ENCODE results near the gene TRPM6.
"Not testable (repeated sequence)": the region's sequence is repeated elsewhere in the genome, so short reads cannot be mapped to it uniquely, and the experiment has no call there.

The TRPM6 gene

DNA sequence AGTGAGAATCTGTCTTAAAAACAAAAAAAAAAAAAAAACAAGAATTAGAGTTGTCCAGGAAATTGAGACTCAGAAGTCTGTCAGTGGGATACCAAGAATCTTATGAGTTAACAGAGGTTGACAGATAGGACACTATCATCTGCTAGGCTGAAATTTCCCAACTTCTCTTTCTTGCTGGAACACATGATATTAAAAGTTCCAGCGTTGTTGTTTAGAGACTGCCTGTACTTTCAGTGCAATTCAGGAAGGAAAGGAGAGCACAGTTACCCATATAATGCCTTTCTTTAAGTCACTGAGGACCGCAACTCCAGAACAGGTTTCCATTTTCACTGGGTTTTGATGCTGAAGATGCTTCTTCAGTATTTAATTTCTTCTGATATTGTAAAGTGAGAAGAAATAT lies 13.5 kb downstream of the TRPM6 start:
- Histone ChIP-seq H3K4me1 (no peaks in the 10 kb centered on the region), H3K9me3 (no peaks in the 10 kb centered on the region), H3K27me3 (no peaks in the 10 kb centered on the region; the same call in 1 of the 2 replicates), H3K36me3 (no peaks in the 10 kb centered on the region), H3K4me3 (ENCODE audit: low read depth, low read length) (no peak overlapping the region)
- DNase-seq, result no peak
- TF ChIP-seq, protein P1, sequence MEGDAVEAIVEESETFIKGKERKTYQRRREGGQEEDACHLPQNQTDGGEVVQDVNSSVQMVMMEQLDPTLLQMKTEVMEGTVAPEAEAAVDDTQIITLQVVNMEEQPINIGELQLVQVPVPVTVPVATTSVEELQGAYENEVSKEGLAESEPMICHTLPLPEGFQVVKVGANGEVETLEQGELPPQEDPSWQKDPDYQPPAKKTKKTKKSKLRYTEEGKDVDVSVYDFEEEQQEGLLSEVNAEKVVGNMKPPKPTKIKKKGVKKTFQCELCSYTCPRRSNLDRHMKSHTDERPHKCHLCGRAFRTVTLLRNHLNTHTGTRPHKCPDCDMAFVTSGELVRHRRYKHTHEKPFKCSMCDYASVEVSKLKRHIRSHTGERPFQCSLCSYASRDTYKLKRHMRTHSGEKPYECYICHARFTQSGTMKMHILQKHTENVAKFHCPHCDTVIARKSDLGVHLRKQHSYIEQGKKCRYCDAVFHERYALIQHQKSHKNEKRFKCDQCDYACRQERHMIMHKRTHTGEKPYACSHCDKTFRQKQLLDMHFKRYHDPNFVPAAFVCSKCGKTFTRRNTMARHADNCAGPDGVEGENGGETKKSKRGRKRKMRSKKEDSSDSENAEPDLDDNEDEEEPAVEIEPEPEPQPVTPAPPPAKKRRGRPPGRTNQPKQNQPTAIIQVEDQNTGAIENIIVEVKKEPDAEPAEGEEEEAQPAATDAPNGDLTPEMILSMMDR (IDR thresholded peaks at IDR 0.05; ENCODE audit: low read depth, low read length), result no peak

DNA sequence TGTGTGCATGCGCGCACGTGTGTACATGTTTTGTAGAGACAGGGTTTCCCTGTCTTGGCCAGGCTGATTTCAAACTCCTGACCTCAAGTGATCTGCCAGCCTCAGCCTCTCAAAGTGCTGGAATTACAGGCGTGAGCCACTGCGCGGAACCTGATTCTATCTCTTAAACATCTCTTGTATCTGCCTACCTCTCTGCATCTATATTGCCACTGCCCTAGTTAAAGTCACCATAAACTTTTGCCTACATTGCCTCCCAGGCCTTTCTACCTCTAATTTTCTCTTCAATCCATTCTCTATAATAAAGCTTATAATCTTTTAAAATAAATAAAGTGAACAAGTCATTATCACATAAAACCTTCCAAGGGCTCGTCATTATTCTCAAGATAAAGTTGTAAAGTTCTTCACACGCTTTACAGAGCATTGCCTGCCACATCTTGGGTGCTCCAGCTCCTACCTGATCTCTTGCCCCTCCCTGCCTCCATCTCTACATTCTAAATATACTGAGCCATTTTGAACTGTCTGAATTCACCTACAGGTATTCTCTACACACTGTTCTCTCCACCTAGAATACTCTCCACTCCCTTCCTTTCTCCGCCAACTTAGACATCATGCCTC lies 15.0 kb downstream of the TRPM6 start:
- Histone ChIP-seq H3K4me3 (ENCODE audit: low read depth, low read length) (no peak overlapping the region), H3K27me3 (no peaks in the 10 kb centered on the region; the same call in 1 of the 2 replicates), H3K4me1 (no peaks in the 10 kb centered on the region), H3K36me3 (no peaks in the 10 kb centered on the region), H3K9me3 (no peaks in the 10 kb centered on the region)
- TF ChIP-seq, protein P1 (IDR thresholded peaks at IDR 0.05; ENCODE audit: low read depth, low read length), result no peak
- DNase-seq, result no peak

DNA sequence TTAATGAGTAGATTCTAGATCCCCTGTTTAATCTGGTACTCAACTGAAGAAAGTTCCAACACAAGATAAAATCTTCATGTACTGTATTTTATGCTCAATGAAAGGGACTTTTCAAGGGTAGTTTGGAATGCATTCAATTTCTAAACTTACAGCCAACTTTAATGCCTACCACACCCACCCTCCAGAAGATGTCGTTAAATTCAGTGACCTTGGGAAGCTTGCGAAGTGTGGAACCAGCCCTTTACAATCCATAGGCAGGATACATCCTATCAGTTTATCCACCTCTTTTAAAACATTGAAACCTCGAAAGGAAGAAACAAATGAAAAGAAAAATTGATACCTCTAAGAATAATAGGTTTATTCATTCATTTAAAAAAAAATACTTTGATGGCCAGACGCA lies 20.2 kb downstream of the TRPM6 start:
- Histone ChIP-seq H3K9me3 (no peaks in the 10 kb centered on the region), H3K36me3 (no peaks in the 10 kb centered on the region), H3K4me1 (no peaks in the 10 kb centered on the region), H3K4me3 (ENCODE audit: low read depth, low read length) (no peak overlapping the region), H3K27me3 (no peaks in the 10 kb centered on the region; the same call in 1 of the 2 replicates)
- TF ChIP-seq, protein P1 (IDR thresholded peaks at IDR 0.05; ENCODE audit: low read depth, low read length), result no peak
- no peak for DNase-seq

DNA sequence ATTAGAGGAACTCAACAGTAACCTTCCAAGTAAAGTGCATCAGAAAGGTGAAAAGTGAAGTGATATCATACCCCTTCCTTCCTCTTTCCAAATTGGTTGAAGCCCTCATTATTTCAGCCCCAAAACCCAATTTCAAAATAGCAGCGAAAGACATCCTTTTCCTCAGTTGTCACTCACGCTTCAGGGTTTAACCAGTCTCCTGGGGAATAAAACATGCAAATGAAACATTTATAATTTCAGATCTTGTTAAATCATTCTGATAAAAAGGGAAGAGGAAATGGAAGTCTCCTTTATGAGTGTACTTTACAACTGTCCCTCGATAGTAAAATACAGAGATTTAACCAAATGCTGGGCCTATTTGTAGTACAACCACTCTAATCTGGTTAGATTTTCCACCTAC lies 22.5 kb downstream of the TRPM6 start:
- Histone ChIP-seq H3K4me3 (ENCODE audit: low read depth, low read length) (no peak overlapping the region), H3K36me3 (no peaks in the 10 kb centered on the region), H3K4me1 (no peaks in the 10 kb centered on the region), H3K27me3 (no peaks in the 10 kb centered on the region), H3K9me3 (no peaks in the 10 kb centered on the region)
- DNase-seq, result no peak
- TF ChIP-seq, protein P1 (IDR thresholded peaks at IDR 0.05; ENCODE audit: low read depth, low read length), result no peak

DNA sequence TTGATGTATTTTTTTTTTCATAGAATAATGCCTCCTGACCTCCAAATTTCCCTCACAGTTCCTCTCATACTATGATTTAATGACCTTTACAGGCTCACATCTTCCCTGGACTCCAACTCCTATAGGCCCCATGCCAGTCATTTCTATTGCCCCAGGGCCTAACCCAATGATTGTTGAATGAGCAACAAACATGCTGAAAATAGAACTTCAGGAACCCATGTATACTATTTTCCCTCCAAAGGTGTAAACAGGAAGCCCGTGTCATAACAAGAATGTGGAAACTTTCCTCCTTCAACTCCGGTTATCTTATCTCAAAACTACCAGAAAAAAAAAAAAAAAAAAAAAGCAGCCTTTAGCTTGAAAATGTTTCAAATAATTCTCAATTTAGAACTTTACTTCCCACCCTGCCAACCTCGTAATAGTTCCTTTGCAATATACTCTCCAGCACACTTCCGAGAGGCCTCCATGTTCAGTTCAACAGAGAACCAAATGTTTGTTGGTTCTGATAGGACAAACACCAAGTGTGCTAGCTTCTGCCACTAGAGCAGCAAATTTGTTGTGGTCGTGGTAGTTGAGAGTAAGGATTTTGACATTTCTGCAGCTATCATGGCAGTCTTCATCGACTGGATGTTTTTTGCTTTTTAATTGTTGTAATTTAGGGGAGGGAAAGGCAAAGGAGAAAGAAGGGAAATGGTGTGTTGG lies 25.8 kb downstream of the TRPM6 start:
- Histone ChIP-seq H3K9me3 (no peaks in the 10 kb centered on the region), H3K27me3 (no peaks in the 10 kb centered on the region), H3K4me1 (no peaks in the 10 kb centered on the region), H3K36me3 (no peaks in the 10 kb centered on the region), H3K4me3 (ENCODE audit: low read depth, low read length) (no peak overlapping the region)
- TF ChIP-seq, protein P1 (IDR thresholded peaks at IDR 0.05; ENCODE audit: low read depth, low read length), result no peak
- DNase-seq, result no peak

DNA sequence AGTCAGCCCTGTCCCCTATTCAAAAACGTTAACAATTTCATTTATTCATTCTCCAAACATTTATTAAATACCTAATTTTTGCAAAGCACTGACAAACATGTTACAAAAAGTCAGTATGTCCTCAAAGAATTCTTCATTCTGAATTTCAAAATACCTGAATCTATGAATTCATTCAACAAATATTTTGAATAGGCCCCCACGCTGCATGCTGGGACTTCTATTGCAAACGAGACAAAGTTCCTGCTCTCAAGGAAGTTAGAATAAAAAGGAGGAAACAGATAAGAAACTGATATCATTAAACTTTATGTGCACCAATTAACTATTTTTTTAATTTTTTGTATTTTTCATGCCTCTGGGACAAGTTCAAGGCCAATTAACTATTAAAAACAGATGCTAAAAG lies 26.6 kb downstream of the TRPM6 start:
- Histone ChIP-seq H3K4me3 (ENCODE audit: low read depth, low read length) (no peak overlapping the region), H3K4me1 (no peaks in the 10 kb centered on the region), H3K9me3 (no peaks in the 10 kb centered on the region), H3K27me3 (no peaks in the 10 kb centered on the region), H3K36me3 (no peaks in the 10 kb centered on the region)
- TF ChIP-seq, protein P1 (IDR thresholded peaks at IDR 0.05; ENCODE audit: low read depth, low read length), result no peak
- DNase-seq, result no peak

DNA sequence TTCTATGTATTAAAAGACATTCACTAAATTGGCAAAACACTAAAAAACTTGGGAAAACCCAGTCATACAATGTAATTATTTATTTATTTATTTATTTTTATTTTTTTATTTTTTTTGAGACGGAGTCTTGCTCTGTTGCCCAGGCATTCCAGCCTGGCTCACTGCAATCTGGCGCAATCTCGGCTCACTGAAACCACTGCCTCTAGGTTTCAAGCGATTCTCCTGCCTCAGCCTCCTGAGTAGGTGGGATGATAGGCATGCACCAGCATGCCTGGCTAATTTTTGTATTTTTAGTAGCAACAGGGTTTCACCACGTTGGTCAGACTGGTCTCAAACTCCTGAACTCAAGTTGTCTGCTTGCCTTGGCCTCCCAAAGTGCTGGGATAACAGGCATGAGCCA lies 27.5 kb downstream of the TRPM6 start:
- H3K4me1 ChIP-seq; H3K27me3 ChIP-seq; DNase-seq; H3K9me3 ChIP-seq; H3K4me3 ChIP-seq (ENCODE audit: low read depth, low read length); H3K36me3 ChIP-seq: not testable (repeated sequence)
